Aorta (tissue), 5 donors: ENCODE data around the gene CRYGN. TPM values are rescaled to one million over a fixed set of nuclear protein-coding genes. Genes with fewer than 3 reads are reported as not detected.

ENCODE experiments used
- ATAC-seq: fragments of 200-7000 bp; cut with Tn5 transposase; one replicate; pipeline ENCODE4 v1.9.1; 2022; ENCODE audit warnings: moderate library complexity; ENCODE audit not compliant: low FRiP score
- DNase-seq, 2 donors: peaks; one replicate each; pipeline ENCODE4 v3.0.0-alpha.2; 2020
- H3K27ac ChIP-seq, 2 donors: one replicate each; pipeline ENCODE4 v1.5.1; 2013; ENCODE audit warnings: low read length in 2 of 2, mild to moderate bottlenecking in 2 of 2, moderate library complexity in 2 of 2, control low read depth in 1 of 2, inconsistent platforms in 1 of 2, low read depth in 1 of 2
- H3K27me3 ChIP-seq, 2 donors: one replicate each; pipeline ENCODE4 v1.6.1; 2013; ENCODE audit warnings: control low read depth in 1 of 2, low read length in 1 of 2, mild to moderate bottlenecking in 1 of 2, moderate library complexity in 1 of 2; ENCODE audit not compliant: insufficient read depth in 2 of 2, control insufficient read depth in 1 of 2
- H3K36me3 ChIP-seq, 2 donors: one replicate each; pipeline ENCODE4 v1.6.1; 2013; ENCODE audit warnings: control low read depth in 1 of 2, low read length in 1 of 2, mild to moderate bottlenecking in 1 of 2; ENCODE audit not compliant: insufficient read depth in 2 of 2, control insufficient read depth in 1 of 2
- H3K4me1 ChIP-seq, 2 donors: one replicate each; pipeline ENCODE4 v1.6.1; 2013; ENCODE audit warnings: low read length in 2 of 2, control low read depth in 1 of 2, mild to moderate bottlenecking in 1 of 2, moderate library complexity in 1 of 2; ENCODE audit not compliant: insufficient read depth in 2 of 2, control insufficient read depth in 1 of 2
- H3K4me3 ChIP-seq, 2 donors: one replicate each; pipeline ENCODE4 v1.5.1; 2013; ENCODE audit warnings: low read length in 2 of 2, control low read depth in 1 of 2, mild to moderate bottlenecking in 1 of 2
- H3K9me3 ChIP-seq: one replicate; pipeline ENCODE4 v1.6.1; 2013; ENCODE audit warnings: mild to moderate bottlenecking, low read length; ENCODE audit not compliant: control insufficient read depth
- WGBS, 2 donors: extraction: QIAGEN DNeasy Blood & Tissue Kit; methylation state at CpG; one replicate each; pipeline ENCODE4 v1.1.7; 2013; 5-methylcytosine and 5-hydroxymethylcytosine counted together
- intact Hi-C, 2 donors: fragments of 100-400 bp; cut with DNase I; formaldehyde crosslinking; loops; one replicate each; pipeline versions ENCODE4 v1.14.2 to v1.15.0; 2022
- polyA plus RNA-seq, 2 donors: library from polyadenylated mRNA; stranded (reverse); fragments of 200-250 nt; gene quantifications; one replicate each; pipeline ENCODE4 v1.2.3, GENCODE V29; 2013
- total RNA-seq, 2 donors: library from RNA; stranded (reverse); fragmentation: NEBNext Ultra II Directional; extraction: Animal tissue kit (Norgen Biotek cat#: 25700); gene quantifications; one replicate each; pipeline ENCODE4 v1.2.1, GENCODE V29; 2021
- donor health status: healthy with polysubstance abuse.
- donor health status: Bipolar disorder and iron deficiency.
- donor health status: DM: no; HTN: no; CAD: no.
- donor health status: DM: no; HTN: no; CAD: no.
- donor health status: DM: yes; HTN: yes; CAD: no.

CRYGN gene
- total and polyA plus RNA-seq, 4 donors: 0.56 to 1.7 (median 1.1) TPM

GRCh38 chr7:151448261-151449252 is 8.6 kb upstream of the CRYGN start:
- peak overlapping the region; percentile 36 to 73 for H3K4me3 ChIP-seq
- H3K27me3 ChIP-seq: no peaks in the 10 kb centered on the region
- no peaks in the 10 kb centered on the region for H3K36me3 ChIP-seq
- 5 to 6% methylated on average over 60 to 61 of the region's 61 CpGs for WGBS, 2 donors
- ATAC-seq: peak; percentile 92
- intact Hi-C loops: loop anchor here (1.0 to 2.0 kb wide), 2 partner anchors 80 to 134 kb away; no protein-coding TSS in a partner anchor
- H3K9me3 ChIP-seq: no peaks in the 10 kb centered on the region
- peak; percentile 78 to 91 for DNase-seq
- H3K27ac ChIP-seq: peak overlapping the region in 1 of 2 donors; percentile 42
- H3K4me1 ChIP-seq: no peaks in the 10 kb centered on the region

DNA sequence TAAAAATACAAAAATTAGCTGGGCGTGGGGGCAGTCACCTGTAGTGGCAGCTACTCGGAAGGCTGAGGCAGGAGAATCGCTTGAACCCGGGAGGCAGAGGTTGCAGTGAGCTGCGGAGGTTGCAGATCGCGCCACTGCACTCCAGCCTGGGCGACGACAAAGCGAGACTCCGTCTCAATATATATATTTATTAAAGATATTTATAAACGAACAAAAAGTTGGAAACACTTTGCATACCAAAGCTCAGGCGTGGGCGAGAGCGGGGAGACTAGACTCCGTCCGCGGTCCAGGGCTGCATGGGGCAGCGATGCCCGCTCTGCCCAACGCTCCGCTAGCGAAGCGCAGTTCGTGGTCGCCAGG is 7.9 kb upstream of the CRYGN start:
- no peaks in the 10 kb centered on the region for H3K9me3 ChIP-seq
- peak overlapping the region; percentile 36 to 73 for H3K4me3 ChIP-seq
- no peak for ATAC-seq
- no peaks in the 10 kb centered on the region for H3K27me3 ChIP-seq
- peak overlapping the region in 1 of 2 donors; percentile 42 for H3K27ac ChIP-seq
- WGBS, 2 donors: 25 to 36% methylated on average over 26 of the region's 26 CpGs
- no peaks in the 10 kb centered on the region for H3K4me1 ChIP-seq
- DNase-seq: no peak
- no peaks in the 10 kb centered on the region for H3K36me3 ChIP-seq
- intact Hi-C loops: loop anchor here (1.0 to 2.0 kb wide), 2 partner anchors 80 to 133 kb away; no protein-coding TSS in a partner anchor

GRCh38 chr7:151447312-151447711 is 7.4 kb upstream of the CRYGN start:
- no peak overlapping the region for H3K27ac ChIP-seq
- no peaks in the 10 kb centered on the region for H3K9me3 ChIP-seq
- DNase-seq: peak in 1 of 2 donors; percentile 62
- H3K4me3 ChIP-seq: no peak overlapping the region
- intact Hi-C loops: no loop called here
- ATAC-seq: no peak
- no peaks in the 10 kb centered on the region for H3K4me1 ChIP-seq
- 97 to 98% methylated on average over 18 of the region's 18 CpGs for WGBS, 2 donors
- no peaks in the 10 kb centered on the region for H3K27me3 ChIP-seq
- no peaks in the 10 kb centered on the region for H3K36me3 ChIP-seq

- Histone ChIP-seq H3K4me1 (no peaks in the 10 kb centered on the region), H3K36me3 (no peaks in the 10 kb centered on the region), H3K9me3 (no peaks in the 10 kb centered on the region), H3K27me3 (no peaks in the 10 kb centered on the region), H3K4me3 (no peak overlapping the region), H3K27ac (no peak overlapping the region)
- intact Hi-C loops: no loop called here
- DNase-seq: peak in 1 of 2 donors; percentile 43
- ATAC-seq: no peak
- 91 to 93% methylated on average over 2 of the region's 2 CpGs for WGBS, 2 donors
Measured at GRCh38 chr7:151446412-151446811, 6.5 kb upstream of the CRYGN start.

GRCh38 chr7:151444632-151445031 is 4.7 kb upstream of the CRYGN start:
- H3K4me1 ChIP-seq: no peaks in the 10 kb centered on the region
- no peaks in the 10 kb centered on the region for H3K36me3 ChIP-seq
- no peak overlapping the region for H3K4me3 ChIP-seq
- DNase-seq (no peak), ATAC-seq (no peak)
- WGBS, 2 donors: 87% methylated on average over 1 of the region's 1 CpG
- no peak overlapping the region for H3K27ac ChIP-seq
- no peaks in the 10 kb centered on the region for H3K27me3 ChIP-seq
- intact Hi-C loops: no loop called here
- no peaks in the 10 kb centered on the region for H3K9me3 ChIP-seq

DNA sequence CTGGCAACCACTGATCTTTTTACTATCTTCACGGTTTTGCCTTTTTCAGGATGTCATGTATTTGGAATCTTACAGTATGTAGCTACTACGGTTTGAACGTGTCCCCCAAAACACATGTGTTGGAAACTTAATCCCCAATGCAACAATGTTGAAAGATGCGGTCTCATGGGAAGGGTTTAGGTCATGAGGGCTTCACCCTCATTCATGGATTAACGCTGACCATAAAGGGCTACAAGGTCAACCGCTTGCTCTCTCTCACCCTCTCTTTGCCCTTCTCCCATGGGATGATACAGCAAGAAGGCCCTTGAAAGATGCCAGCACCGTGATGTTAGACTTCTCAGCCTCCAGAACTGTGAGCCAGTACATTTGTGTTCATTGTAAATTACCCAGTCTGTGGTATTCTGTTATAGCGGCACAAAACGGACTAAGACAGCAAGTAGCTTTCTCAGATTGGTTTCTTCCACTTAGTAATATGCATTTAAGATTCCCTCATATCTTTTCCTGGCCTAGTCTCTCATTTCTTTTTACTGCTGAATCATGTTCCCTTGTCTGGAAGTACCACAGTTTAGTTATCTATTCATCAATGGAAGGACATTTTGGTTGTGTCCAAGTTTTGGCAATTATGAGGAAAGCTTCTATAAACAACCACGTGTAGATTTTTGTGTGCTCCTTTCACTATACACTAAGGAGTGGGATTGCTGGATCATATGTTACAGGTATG is 3.0 kb upstream of the CRYGN start:
- H3K4me1 ChIP-seq: no peaks in the 10 kb centered on the region
- H3K27ac ChIP-seq: no peak overlapping the region
- intact Hi-C loops: no loop called here
- 89 to 91% methylated on average over 10 of the region's 10 CpGs for WGBS, 2 donors
- H3K36me3 ChIP-seq: no peaks in the 10 kb centered on the region
- H3K9me3 ChIP-seq: no peaks in the 10 kb centered on the region
- ATAC-seq (no peak), DNase-seq (no peak)
- H3K4me3 ChIP-seq: no peak overlapping the region
- H3K27me3 ChIP-seq: no peaks in the 10 kb centered on the region

DNA sequence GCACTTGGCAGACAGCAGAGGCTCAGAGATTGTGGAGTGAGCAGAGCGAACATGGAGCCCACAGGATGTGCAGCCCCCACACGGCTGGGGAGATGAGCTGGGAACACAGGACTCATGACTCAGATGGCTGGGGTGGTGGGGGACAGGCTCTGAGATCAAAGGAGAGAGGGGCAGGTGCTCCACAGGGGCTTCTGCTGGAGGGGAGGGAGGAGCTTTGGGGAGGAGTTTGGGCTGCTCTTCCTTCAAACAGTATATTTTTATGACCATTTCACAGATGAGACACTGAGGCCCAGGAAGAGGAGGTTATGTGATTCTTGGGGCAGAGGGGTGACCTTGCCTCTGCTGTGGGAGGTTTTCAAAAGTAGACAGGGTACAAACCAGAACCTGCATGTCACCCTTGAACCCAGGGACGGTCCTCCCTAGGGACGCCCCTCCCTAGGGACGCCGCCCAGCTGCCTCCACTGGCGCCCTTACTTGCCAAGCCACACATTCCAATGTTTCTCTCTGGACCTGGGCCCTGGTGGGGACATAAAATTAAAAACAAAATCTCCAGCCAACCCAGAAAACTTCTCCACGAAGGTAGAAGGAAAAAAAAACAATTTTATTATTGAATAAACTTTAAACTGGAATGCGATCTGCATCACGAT is 981 bp upstream of the CRYGN start:
- Histone ChIP-seq H3K4me1 (no peaks in the 10 kb centered on the region), H3K9me3 (no peaks in the 10 kb centered on the region), H3K27me3 (no peaks in the 10 kb centered on the region), H3K4me3 (no peak overlapping the region), H3K36me3 (no peaks in the 10 kb centered on the region), H3K27ac (peak overlapping the region in 1 of 2 donors; percentile 25)
- intact Hi-C loops: no loop called here
- peak in 1 of 2 donors; percentile 74 for DNase-seq
- WGBS, 2 donors: 4 to 5% methylated on average over 10 of the region's 10 CpGs
- no peak for ATAC-seq

DNA sequence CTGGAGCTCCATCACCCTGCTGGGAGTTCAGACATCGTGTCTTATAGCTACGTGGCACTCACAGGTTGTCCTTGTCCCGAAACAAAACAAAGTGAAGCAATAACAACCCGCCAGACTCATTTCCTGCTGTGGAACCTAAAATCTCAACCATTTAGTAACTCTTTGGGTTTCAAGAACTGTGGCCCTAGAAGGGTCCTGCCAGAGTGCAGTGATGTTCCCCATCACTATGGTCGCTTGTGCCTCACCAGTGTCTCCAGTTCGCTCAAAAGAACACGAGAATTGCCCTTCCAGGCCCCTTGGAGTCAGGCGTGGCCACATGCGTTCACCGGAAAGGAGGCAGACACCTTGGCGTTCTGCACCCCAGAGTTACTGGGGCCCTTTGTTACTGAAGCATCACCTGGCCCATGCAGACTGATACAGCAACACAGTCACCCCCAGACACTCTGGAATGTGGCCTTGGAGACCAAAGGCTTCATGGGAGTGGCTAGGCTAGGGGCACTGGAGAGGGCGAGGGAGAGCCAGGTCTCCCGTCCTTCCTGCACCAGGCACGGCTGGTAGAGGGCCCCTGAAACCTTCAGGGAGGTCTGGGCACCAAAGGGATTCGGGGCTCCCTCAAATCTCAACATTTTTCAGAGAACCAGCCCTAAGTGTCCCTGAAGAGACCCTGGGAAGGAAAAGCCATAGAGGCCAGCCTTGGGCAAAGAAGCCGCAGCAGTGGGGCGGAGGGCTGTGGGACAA is 908 bp downstream of the CRYGN start:
- DNase-seq: peak in 1 of 2 donors; percentile 51
- no peaks in the 10 kb centered on the region for H3K27me3 ChIP-seq
- intact Hi-C loops: no loop called here
- no peaks in the 10 kb centered on the region for H3K36me3 ChIP-seq
- no peak overlapping the region for H3K27ac ChIP-seq
- no peak overlapping the region for H3K4me3 ChIP-seq
- H3K9me3 ChIP-seq: no peaks in the 10 kb centered on the region
- no peaks in the 10 kb centered on the region for H3K4me1 ChIP-seq
- 95 to 97% methylated on average over 17 of the region's 17 CpGs for WGBS, 2 donors
- ATAC-seq: no peak
